Nephron progenitor cell (in vitro differentiated cells): ENCODE data around the gene RAB25.

Experiments used
- DNase-seq: peaks from one replicate; pipeline ENCODE4 v3.0.0; 2021
- H3K27ac Mint-ChIP-seq: 2 replicates; pipeline ENCODE4 v1.8.0; 2021; ENCODE audit warnings: mild to moderate bottlenecking, moderate library complexity, mixed read lengths
- H3K27me3 Mint-ChIP-seq: 2 replicates; pipeline ENCODE4 v1.8.0; 2021; ENCODE audit warnings: mild to moderate bottlenecking, low read depth, mixed read lengths; ENCODE audit not compliant: poor library complexity
- H3K36me3 Mint-ChIP-seq: 2 replicates; pipeline ENCODE4 v1.8.0; 2021; ENCODE audit warnings: low read depth, mixed read lengths
- H3K4me1 Mint-ChIP-seq: 2 replicates; pipeline ENCODE4 v1.8.0; 2021; ENCODE audit warnings: mixed read lengths
- H3K4me3 Mint-ChIP-seq: 2 replicates; pipeline ENCODE4 v1.8.0; 2021; ENCODE audit warnings: mild to moderate bottlenecking, moderate library complexity, mixed read lengths
- H3K9me3 Mint-ChIP-seq: 2 replicates; pipeline ENCODE4 v1.8.0; 2021; ENCODE audit warnings: mild to moderate bottlenecking, moderate library complexity, mixed read lengths
- TF ChIP-seq, protein P1 (sequence below): fragments of 200-600 bp; sonication (generic); IDR thresholded peaks from 2 replicates; pipeline ENCODE4 v1.5.0; 2021; ENCODE audit warnings: antibody characterized with exemption

The RAB25 gene

DNA sequence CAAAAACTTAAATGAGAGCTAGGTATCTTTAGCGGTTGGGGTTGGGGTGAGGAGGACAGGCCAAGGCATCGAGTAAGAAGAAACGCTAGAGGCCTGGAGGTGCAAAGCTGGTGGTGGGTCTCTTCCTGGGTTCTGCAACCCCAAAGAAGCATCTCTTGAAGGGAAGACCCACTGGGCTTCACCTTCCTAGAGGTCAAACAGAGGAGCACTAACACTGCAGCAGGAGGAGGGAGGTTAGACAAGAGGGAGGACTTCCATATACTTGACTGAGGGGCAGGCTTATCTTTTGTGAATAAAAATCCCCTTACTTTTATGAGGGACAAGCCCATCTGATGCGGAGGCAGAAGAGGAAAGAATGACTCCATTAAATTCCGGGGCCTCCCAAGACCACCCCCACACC is 18.8 kb downstream of the RAB25 start:
- Mint-ChIP-seq H3K9me3 (no peaks in the 10 kb centered on the region), H3K4me1 (peaks cover 73% of the 10 kb centered on the region), H3K27ac (peak overlapping the region; percentile 95), H3K27me3 (peaks cover 3% of the 10 kb centered on the region), H3K4me3 (peak overlapping the region; percentile 99), H3K36me3 (peaks cover 24% of the 10 kb centered on the region)
- TF ChIP-seq, protein P1, sequence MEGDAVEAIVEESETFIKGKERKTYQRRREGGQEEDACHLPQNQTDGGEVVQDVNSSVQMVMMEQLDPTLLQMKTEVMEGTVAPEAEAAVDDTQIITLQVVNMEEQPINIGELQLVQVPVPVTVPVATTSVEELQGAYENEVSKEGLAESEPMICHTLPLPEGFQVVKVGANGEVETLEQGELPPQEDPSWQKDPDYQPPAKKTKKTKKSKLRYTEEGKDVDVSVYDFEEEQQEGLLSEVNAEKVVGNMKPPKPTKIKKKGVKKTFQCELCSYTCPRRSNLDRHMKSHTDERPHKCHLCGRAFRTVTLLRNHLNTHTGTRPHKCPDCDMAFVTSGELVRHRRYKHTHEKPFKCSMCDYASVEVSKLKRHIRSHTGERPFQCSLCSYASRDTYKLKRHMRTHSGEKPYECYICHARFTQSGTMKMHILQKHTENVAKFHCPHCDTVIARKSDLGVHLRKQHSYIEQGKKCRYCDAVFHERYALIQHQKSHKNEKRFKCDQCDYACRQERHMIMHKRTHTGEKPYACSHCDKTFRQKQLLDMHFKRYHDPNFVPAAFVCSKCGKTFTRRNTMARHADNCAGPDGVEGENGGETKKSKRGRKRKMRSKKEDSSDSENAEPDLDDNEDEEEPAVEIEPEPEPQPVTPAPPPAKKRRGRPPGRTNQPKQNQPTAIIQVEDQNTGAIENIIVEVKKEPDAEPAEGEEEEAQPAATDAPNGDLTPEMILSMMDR, result no peak
- no peak for DNase-seq

DNA sequence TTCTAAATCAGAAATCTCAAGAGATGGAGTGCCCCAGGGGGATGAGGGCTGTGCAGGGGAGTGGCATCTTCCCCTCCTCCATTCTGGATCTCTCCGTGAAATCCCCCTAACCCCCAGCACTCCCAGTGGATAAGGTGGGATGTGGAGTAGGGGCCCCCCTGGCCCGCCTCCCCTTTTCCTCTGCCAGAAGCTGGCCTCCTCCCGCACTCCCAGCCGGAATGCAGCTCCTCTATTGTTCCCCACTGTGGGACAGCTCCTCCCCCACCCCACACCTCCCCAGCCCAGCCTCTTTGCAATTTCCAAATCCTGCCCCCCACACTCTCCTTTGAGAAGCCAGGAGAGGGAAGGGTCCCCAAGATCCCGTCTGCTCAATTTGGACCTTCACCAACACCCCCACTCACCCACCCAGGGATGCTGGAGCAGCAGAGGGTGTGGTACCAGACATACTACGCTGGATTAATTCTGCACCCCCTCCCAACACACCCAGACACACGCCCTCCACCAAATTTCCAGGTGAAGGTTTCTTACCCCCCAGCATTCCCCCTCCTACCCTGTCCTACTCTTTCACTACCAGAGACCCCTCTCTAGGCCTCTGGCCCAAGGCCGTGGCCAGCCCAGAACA is 19.4 kb downstream of the RAB25 start:
- Mint-ChIP-seq H3K4me1 (peaks cover 73% of the 10 kb centered on the region), H3K36me3 (peaks cover 21% of the 10 kb centered on the region), H3K9me3 (no peaks in the 10 kb centered on the region), H3K4me3 (peak overlapping the region; percentile 99), H3K27me3 (peaks cover 3% of the 10 kb centered on the region), H3K27ac (peak overlapping the region; percentile 97)
- TF ChIP-seq, protein P1, result no peak
- no peak for DNase-seq

DNA sequence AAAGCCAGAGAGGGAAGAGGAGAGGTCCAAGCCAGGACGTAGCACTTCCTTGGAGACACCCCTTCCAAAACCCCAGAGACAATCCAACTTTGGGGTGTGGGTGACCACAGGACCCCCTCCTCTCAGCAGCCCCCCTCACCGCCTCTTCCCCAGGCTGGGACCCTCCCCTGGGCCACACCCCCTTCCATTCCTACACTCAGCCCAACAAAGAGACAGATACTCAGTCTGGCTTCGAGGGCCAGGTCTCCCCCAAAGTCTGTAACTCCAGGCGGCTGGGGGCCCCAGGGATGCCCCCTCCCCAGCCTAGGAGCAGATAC is 19.9 kb downstream of the RAB25 start:
- peaks cover 71% of the 10 kb centered on the region for H3K4me1 Mint-ChIP-seq

DNA sequence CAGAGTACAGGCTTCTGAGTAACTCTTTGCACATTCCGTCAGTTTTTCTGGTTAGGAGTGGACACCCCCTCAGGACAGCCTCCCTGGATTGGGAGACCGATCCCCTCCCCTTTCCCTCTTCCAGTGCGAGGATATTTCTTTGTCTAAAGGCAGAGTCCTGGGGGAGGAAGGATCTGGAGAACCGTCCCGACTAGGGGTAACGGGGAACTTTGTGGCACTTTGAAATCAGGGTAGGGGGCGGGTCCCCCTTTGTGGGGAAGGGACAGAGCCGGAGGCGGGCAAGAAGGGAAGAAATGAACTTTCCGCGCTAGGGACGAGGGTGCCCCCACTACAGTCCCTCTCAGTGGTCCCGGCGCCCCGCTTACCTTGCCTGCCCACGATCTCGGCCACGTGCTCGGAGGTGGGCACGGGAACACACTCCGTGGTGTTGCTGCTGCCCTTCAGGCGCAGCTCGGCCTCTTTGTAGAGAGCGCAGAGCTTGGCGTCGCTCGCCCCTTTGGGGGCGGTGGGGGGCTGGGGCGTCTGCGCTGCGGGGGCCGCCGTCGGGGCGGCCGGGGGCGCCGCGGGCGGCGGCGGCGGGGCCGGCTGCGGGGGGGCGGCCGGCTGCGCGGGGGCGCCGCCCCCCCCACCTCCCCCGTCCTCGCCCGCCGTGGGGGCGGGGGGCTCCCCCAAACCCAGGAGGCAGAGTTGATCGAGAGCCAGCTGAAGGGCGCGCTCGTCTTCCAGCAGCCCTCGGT is 20.4 kb downstream of the RAB25 start:
- no peaks in the 10 kb centered on the region for H3K9me3 Mint-ChIP-seq
- H3K4me3 Mint-ChIP-seq, result peak overlapping the region; percentile 100
- no peak for DNase-seq
- peaks cover 20% of the 10 kb centered on the region for H3K36me3 Mint-ChIP-seq
- TF ChIP-seq, protein P1, result no peak
- H3K27me3 Mint-ChIP-seq, result peaks cover 3% of the 10 kb centered on the region
- H3K4me1 Mint-ChIP-seq, result peaks cover 71% of the 10 kb centered on the region
- peak overlapping the region; percentile 97 for H3K27ac Mint-ChIP-seq

More for the DNA sequence above, 19.9 kb downstream of the RAB25 start:
- H3K27ac Mint-ChIP-seq, result peak overlapping the region; percentile 97
- peaks cover 16% of the 10 kb centered on the region for H3K36me3 Mint-ChIP-seq
- H3K27me3 Mint-ChIP-seq, result peaks cover 3% of the 10 kb centered on the region
- DNase-seq, result no peak
- peak overlapping the region; percentile 99 for H3K4me3 Mint-ChIP-seq
- H3K9me3 Mint-ChIP-seq, result no peaks in the 10 kb centered on the region
- TF ChIP-seq, protein P1, result no peak

DNA sequence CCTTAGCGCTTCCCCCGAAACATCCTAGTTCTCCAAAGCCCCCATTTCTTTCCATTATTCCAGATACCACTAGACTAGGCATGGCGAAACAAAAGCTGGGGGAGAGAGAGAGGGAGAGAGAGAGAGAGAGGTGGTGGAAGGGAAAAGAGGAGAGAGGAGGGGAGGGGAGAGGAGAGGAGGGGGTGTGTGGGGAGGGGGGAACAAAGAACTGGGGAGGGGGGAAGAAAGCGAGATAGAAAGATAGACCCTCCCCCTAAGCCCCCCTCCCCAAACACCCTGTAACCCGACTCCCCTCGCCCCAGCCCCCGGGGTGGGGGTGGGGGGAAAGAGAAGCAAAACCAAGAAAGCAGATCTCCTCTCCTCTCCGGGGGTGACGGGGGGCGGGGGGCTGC is 21.0 kb downstream of the RAB25 start:
- DNase-seq, result no peak
- H3K27ac Mint-ChIP-seq, result peak overlapping the region; percentile 96
- TF ChIP-seq, protein P1, result no peak
- peak overlapping the region; percentile 100 for H3K4me3 Mint-ChIP-seq
- H3K4me1 Mint-ChIP-seq, result peaks cover 71% of the 10 kb centered on the region
- H3K27me3 Mint-ChIP-seq, result peaks cover 3% of the 10 kb centered on the region
- H3K36me3 Mint-ChIP-seq, result peaks cover 25% of the 10 kb centered on the region
- no peaks in the 10 kb centered on the region for H3K9me3 Mint-ChIP-seq
